GM19455 (cell line): Measurements from ENCODE around the gene DEFB129.
"Not testable (repeated sequence)": the region's sequence is repeated elsewhere in the genome, so short reads cannot be mapped to it uniquely, and the experiment has no call there.

Experiments
- ATAC-seq: cut with Tn5 transposase; IDR thresholded peaks from one replicate; pipeline ENCODE4 v1.9.1; 2021; ENCODE audit not compliant: unreplicated experiment

The DEFB129 gene, protein sequence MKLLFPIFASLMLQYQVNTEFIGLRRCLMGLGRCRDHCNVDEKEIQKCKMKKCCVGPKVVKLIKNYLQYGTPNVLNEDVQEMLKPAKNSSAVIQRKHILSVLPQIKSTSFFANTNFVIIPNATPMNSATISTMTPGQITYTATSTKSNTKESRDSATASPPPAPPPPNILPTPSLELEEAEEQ

DNA sequence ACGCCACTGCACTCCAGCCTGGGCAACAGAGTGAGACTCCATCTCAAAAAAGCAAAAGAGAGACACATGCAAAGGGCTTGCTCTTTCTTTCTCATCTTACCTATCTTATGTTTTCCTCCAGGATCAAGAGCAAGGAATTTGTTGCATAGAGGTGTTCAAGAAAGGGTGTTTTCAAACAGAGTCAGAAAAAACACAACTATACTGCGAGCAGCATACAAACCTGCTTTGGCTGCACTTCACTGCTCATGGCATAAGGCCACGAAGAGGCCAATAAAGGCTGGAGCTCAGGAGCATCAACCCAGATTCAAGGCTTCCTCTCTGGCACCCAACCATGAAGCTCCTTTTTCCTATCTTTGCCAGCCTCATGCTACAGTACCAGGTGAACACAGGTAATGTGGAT, at the start of gene DEFB129:
TSS of gene DEFB129 (plus strand) at position 301 of the 400 bp plus-strand sequence. CDS start at position 332, 31 bp downstream.
- no peak for ATAC-seq

DNA sequence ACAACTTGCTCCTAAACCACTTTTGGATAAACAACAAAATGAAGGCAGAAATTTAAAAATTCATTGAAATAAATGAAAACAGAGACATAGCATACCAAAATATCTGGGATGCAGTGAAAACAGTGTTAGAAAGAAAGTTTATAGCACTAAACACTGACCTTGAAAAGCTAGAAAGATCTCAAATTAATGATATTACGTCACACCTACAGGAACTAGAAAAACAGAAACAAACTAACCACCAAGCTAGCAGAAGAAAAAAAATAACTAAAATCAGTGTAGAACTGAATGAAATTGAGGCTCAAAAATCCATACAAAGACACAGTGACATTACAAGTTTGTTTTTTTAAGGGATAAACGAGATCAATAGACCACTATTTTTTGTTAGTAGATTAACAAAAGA, 42.8 kb upstream of the DEFB129 start:
- ATAC-seq = no peak

DNA sequence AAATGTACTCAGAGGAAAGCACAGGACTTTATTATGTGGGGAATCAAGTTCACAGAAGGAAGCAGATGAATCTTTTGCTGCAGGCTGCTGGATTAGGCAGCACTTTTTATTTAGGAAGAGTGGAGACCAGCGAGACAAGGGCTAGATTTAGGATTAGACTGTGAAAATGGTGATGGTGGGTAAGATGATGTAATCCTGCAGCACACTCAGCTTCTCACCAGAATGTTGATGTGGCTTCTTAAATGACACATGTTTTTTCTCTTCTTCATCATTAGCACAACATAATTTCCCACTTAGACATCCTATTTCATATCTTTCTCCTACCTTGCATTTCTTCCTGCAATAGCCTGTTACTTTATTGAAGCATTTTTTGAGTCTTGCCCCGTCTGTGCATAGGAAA, 39.3 kb upstream of the DEFB129 start:
- no peak for ATAC-seq

DNA sequence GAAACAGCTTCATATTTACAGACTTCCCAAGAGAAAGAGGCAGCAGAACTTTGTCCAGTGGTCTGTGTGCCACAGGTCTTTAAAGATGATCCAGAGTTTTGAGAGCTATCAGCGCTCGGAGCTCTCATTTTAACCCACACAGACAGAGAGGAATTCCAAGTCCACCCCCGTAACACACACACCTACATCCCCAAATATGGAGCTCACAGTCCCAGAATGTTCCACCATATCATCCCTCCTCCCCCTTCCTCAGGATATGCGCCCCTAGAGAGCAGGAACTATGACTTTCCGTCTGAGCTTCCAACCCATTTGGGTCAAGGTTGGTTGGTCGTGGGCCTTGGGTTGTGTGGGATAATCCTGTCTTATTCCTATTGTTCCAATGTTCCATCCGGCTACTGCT, 37.4 kb upstream of the DEFB129 start, which contains the start of gene DEFB128:
TSS of gene DEFB128 (minus strand) at position 101 of the 400 bp plus-strand sequence. CDS start at position 13, 88 bp downstream.
- ATAC-seq = no peak

DNA sequence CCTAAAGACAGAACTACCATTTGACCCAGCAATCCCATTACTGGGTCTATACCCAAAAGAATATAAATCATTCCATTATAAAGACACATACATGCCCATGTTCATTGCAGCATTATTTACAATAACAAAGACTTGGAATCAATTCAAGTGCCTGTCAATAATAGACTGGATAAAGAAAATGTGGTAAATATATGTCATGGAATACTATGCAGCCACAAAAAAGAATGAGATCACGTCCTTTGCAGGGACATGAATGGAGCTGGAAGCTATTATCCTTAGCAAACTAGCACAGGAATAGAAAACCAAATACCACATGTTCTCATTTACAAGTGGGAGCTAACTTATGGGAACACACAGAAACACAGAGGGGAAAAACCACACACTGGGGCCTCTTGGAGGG, 28.8 kb upstream of the DEFB129 start:
- no peak for ATAC-seq

DNA sequence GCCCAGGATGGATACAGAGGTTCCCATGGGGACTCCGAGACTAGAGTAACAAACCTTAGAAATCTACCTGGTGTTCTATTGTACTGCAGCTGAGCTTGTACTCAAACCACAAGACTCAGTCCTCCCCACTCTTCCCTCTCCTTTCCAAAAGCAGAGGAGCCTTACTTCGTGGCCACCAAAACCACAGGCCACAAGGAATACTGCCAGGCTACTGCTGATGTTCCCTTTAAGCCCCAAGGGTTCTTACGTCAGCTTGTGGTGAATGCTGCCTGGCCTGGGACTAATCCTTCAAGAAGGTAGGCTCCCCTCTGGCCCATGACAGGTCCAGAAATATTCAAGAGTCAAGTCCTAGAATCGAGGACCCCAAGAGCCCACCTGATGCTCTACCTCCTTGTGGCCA, 27.1 kb upstream of the DEFB129 start:
- no peak for ATAC-seq

DNA sequence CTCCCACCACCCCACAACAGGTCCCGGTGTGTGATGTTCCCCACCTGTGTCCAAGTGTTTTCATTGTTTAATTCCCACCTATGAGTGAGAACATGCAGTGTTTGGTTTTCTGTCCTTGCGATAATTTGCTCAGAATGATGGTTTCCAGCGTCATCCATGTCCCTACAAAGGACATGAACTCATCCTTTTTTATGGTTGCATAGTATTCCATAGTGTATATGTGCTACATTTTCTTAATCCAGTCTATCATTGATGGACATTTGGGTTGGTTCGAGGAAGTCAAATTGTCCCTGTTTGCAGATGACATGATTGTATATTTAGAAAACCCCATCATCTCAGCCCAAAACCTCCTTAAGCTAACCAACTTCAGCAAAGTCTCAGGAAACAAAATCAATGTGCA, 23.4 kb upstream of the DEFB129 start:
- not testable (repeated sequence) for ATAC-seq

DNA sequence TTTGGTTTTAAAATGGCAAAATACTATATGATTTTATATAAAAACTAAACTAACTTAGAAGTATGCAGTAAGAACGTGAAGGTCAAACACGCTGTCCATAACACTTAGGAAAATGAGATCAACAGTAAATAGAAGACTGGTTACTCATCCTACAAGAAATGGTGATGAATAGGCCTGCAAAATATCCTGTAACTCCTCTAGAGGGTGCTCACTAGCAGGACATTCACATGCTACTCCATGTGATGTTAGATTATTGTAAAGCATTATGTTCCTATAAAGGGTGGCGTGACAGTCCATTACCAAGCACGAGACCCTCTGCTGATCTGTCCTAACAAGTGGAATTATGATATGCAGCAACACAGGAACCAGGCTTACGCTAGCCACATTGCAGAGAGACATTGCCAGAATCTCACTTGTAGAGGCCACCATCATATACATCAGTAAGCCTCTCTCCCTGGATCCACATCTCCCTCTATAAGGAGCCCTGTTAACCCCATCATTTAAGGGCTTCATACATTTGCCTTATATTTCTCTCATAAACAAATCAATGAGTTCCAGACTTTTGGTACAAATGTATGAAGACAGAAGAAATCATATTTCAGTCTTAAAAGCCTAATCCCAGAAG, 18.0 kb upstream of the DEFB129 start:
- no peak for ATAC-seq

DNA sequence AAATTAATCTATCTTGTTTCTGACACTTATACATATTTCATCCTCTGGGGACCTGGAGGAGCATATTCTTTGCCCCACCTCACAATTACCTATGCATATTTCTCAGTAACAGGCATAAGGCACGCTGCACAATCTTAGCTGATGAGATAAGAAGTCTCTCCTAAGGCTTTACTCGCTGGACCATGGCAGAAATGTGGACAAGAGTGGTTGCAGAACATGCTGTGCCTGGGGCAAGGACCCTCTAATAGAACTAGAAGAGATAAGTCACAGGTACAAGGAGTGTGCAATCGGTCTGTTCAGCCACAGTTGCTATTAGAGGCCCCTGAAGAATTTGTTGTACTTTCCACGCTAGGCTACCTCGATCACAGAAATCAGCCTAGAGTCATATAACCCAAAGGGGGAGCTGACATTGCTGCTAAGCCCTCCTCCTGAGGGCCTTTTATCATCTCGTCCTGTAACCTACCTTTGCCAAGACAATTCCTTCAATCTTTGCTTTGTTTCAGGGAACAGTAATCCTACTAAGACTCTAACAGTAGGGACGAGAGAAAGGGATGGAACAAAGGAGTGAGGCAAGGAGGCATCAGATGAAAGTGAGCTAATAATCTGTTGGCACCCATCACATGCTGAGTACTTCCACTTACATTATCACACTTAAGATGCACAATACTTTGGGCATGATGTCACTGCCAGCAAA, 16.1 kb upstream of the DEFB129 start:
- ATAC-seq = no peak

DNA sequence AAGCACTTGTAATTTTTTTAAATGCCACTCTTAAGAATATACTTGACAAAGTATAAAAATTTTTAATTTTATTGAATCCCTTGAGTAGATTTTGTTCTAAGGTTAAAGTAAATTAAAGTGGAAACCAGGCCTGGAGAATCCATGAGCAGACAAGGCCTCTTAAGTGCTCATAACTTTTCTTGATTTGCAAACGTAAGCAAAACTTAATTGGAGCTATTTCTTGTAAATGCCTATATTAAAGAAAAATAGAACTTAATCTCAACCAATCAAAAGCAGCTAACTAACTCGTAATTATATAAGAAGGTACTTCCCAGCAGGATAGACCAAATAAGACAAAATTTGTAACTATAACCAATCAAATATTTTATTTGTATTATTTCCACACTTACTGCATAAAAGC, 12.7 kb upstream of the DEFB129 start:
- ATAC-seq = no peak

DNA sequence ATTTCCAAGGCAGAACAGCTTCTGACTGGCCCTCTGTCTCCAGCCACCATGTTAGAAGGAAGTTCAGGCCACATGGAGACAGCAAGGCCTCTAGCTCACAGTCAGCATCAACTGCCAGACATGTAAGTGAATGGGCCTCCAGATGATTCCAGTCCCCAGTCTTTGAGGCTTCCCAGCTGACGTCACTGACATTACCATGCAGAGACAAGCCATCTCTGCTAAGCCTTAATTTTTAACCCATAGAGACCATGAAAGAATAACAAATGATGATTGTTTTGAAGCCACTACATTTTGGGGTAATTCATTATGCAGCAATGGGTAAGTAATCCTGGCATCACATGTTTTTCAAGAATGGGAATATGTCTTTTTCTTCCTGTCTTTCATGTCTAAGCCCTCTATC, 11.3 kb upstream of the DEFB129 start:
- no peak for ATAC-seq

DNA sequence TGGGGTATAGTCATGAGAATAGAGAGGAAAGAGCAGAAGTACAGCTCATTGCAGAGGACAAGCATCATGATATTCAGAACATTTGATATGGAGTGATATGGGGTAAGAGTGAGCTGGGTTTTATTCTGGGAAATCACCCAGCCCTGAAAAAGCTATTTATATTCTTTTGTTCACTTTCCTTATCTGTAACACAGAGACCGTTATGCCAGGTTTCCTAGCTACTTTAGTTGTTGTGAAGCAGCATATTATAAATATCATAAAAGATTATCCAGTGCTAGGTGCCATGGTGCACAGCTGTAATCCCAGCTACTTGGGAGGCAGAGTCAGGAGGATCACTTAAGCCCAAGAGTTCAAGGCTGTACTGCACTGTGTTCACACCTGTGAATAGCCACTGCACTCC, 9.8 kb upstream of the DEFB129 start:
- no peak for ATAC-seq

DNA sequence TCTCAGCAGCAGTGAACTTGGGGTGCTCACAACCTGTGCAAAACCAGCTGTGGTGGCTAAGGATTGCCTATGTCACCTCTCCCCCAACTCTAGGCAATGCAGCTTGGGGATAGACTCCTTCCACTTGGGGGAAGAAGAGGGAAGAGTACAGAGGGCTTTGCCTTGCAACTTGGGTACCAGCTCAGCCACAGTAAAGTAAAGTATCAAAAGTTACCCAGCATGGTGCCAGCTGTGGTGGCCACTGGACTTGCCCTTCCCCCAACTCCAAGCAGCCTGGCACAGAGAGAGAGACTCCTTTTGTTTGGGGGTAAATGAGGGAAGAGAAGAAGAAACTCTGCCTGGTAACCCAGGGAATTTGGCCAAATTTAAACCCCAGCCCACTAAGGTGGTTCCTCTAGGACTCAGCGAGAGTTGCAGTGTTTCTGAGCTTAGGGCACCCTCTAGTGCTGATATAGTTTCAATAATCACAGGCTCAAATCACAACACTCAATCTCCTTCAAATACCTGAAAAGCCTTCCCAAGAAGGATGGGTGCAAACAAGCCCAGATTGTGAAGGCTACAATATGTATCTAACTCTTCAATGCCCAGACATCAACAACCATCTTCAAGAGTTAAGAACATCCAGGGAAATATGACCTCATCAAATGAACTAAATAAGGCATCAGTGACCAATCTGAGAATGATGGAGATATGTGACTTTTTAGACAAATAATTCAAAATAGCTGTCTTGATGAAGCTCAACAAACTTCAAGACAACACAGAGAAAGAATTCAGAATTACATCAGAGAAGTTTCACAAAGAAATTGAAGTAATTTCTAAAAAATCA, 7.6 kb upstream of the DEFB129 start:
- ATAC-seq = no peak

DNA sequence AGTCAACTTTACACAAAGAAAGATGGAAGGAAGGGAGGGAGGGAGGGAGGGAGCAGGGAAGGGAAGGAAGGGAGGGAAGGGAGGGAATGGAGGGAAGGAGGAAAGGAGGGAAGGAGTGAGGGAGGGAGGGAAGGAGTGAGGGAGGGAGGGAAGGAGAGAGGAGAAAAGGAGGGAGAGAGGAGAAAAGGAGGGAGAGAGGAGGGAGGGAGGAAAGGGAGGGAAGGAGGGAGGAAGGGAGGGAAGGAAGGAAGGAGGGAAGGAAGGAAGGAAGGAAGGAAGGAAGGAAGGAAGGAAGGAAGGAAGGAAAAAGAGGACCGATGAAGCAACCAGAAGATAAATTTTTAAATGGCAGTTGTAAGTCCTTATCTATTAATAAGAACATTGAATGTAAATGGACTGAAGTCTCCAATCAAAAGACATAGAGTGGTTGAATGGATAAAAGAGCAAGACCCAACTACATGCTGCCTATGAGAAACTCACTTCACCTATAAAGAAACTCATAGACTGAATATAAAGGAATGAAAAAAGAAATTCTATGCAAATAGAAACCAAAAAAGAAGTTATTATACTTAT, 5.7 kb upstream of the DEFB129 start:
- no peak for ATAC-seq

DNA sequence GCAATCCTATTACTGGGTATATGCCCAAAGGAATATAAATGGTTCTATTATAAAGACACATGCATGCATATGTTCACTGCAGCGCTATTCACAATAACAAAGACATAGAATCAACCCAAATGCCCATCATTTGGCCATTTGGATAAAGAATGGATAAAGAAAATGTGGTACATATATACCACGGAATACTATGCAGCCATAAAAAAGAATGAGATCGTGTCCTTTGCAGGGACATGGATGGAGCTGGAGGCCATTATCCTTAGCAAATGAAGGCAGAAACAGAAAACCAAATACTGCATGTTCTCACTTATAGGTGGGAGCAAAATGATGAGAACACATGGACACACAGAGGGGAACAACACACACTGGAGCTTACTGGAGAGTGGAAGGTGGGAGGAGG, 1.2 kb upstream of the DEFB129 start:
- ATAC-seq = not testable (repeated sequence)

DNA sequence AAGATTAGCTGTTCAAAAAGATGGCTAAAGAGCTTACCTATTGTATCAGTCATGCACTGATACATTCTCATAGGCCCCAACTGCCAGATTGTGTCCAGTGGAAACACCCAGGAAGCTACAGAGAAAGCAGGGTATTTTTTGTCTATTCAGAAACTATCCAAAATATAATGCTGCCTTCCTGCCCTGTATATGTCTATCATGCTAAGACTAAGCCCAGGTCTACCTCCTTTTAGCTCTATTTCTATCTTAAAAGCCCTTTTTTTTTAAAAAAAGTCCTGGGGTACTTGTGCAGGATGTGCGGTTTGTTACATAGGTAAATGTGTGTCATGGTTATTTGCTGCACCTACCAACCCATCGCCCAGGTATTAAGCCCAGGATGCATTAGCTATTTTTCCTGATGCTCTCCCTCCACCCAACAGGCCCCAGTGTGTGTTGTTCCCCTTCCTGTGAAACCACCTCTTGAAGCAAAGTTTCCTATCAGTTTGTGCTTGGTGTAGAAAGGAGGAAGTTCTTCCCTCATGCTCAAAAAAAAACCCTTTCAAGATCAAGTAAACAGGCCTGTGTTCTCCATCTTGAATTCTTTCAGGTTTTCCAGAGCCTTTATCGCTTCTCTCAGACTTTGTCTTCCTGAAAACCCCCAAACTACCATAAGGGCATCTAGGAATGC, 514 bp downstream of the DEFB129 start:
- no peak for ATAC-seq

DNA sequence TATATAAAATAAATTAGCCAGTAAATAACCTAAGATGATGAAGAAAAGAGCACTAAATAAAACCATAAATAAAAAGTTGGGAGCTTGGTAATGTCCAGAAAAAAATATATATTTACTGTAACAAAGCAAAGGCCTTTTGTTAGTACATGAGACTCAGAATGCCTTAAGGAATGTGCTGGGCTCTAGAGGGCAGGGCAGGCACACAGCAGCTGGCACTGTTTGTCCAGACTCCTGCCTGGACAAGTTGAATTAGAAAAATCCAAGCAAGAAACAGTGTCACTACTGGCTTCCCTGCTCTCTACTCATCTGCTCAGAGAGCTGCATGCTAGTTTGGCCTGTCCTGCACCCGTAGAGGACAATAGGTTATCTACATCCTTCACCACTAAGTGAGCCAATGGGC, 8.8 kb downstream of the DEFB129 start:
- ATAC-seq = no peak

DNA sequence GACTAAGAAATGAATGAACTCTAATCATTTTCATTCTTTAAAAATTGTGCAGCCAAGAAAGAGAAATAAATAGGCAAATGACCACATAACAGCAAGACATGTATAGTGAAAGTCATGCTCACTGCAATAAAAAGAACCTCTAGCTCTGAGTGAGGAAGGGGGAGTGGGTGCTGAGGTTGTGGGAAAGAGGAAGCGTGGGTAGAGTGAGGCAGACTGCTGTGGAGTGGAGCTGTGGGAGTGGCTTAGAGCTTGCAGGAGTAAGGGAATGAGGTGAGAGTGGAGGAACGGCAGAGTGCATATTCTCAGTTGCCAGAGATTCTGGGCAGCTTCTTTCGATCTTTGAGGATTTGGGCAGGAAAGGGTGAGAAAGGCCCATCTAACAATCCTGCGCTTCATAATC, 10.4 kb downstream of the DEFB129 start:
- no peak for ATAC-seq

DNA sequence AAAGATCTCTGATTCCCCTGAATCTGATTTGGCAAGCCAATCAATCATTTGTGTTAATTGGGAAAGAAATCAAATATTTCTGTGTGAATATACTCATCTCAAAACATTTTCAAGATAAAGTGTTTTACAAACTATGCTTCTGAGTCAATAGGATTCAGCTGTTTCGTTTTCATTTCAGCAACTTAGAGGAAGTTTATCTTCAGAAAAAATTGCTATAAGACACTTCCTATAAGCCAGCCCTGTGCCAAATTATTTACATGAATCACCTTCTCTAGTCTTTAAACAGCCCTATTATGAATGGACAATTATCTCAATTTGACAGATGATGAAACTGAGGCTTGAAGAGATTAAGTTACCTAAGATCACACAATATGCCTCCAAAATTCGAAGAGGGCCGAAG, 10.9 kb downstream of the DEFB129 start:
- ATAC-seq = no peak

DNA sequence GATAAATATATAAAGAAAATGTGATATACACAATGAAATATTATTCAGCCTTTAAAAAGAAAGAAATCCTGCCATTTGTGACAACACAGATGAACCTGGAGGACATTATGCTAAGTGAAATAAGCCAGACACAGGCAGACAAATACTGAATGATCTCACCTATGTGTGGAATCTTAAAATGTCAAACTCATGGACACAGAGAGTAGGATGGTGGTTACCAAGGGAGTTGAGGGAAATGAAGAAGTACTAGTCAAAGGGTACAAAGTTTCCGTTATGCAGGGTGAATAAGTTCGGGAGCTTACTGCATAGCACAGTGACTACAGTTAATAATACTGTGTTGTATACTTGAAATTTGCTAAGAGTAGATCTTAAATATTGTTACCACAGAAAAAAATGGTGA, 15.8 kb downstream of the DEFB129 start:
- ATAC-seq = no peak

DNA sequence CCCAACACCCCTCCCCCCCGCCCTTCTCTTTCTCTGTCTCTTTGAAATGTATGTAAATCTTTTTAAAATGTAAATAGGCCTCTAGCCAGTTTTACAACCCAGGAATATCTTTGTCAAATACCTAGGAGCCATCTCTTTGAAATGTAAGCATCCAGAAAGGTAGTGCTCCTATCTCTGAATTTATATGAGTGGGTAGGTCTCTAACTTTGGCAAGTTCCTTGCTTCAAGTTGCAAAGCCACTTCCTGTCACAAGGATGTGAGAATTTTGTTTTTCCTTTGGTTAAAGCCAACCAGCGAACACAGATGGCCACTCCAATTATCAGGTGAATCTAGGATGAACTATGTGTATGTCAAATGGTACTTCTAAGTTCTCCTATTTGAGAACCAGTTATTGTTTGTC, 24.3 kb downstream of the DEFB129 start:
- no peak for ATAC-seq
